GDM1 (cell line): ENCODE measurements around the gene USP10.
"Not testable (repeated sequence)": the region's sequence is repeated elsewhere in the genome, so short reads cannot be mapped to it uniquely, and the experiment has no call there.

Experiments
- DNase-seq: peaks from one replicate; lab custom pipeline; 2025; lab: John Stamatoyannopoulos, UW

USP10 gene

GRCh38 chr16:84728853-84729424, 29.1 kb downstream of the USP10 start:
- no peak for DNase-seq

- DNase-seq, result no peak
Measured at GRCh38 chr16:84729716-84730320, 30.0 kb downstream of the USP10 start.

- peak; percentile 8 for DNase-seq
Measured at GRCh38 chr16:84730406-84731106, 30.8 kb downstream of the USP10 start.

GRCh38 chr16:84732332-84732673, 32.5 kb downstream of the USP10 start:
- DNase-seq, result not testable (repeated sequence)

- no peak for DNase-seq
Measured at GRCh38 chr16:84732674-84733352, 33.0 kb downstream of the USP10 start.

GRCh38 chr16:84735849-84736586, 36.2 kb downstream of the USP10 start:
- DNase-seq, result no peak

GRCh38 chr16:84737192-84738011, 37.6 kb downstream of the USP10 start:
- DNase-seq, result no peak

- DNase-seq, result peak; percentile 49
Measured at GRCh38 chr16:84738255-84739038, 38.6 kb downstream of the USP10 start.

- no peak for DNase-seq
Measured at GRCh38 chr16:84739349-84740124, 39.7 kb downstream of the USP10 start.

GRCh38 chr16:84740596-84741116, 40.9 kb downstream of the USP10 start:
- DNase-seq, result no peak

- DNase-seq, result no peak
Measured at GRCh38 chr16:84741340-84741830, 41.6 kb downstream of the USP10 start.

- DNase-seq, result no peak
Measured at GRCh38 chr16:84742641-84743092, 42.9 kb downstream of the USP10 start.

- no peak for DNase-seq
Measured at GRCh38 chr16:84746231-84746630, 46.4 kb downstream of the USP10 start.

GRCh38 chr16:84746875-84747274, 47.1 kb downstream of the USP10 start:
- no peak for DNase-seq

- DNase-seq, result not testable (repeated sequence)
Measured at GRCh38 chr16:84748247-84748646, 48.4 kb downstream of the USP10 start.

GRCh38 chr16:84749072-84749471, 49.3 kb downstream of the USP10 start:
- DNase-seq, result no peak

- DNase-seq, result no peak
Measured at GRCh38 chr16:84749815-84750214, 50.0 kb downstream of the USP10 start.

- no peak for DNase-seq
Measured at GRCh38 chr16:84750575-84750974, 50.8 kb downstream of the USP10 start.

- no peak for DNase-seq
Measured at GRCh38 chr16:84751241-84751640, 51.4 kb downstream of the USP10 start.
